Smooth muscle cell of trachea (primary cell): ENCODE measurements around the gene CD164L2. TPM values are rescaled to one million over a fixed set of nuclear protein-coding genes. Genes with fewer than 3 reads are reported as not detected.

Source experiments
- total RNA-seq: library from RNA; depleted of rRNA; stranded (reverse); fragments of >200 nt; gene quantifications from 2 replicates; pipeline ENCODE4 v1.2.1, GENCODE V29; 2014

CD164L2 gene
- total RNA-seq, result not detected in 2 replicates

DNA sequence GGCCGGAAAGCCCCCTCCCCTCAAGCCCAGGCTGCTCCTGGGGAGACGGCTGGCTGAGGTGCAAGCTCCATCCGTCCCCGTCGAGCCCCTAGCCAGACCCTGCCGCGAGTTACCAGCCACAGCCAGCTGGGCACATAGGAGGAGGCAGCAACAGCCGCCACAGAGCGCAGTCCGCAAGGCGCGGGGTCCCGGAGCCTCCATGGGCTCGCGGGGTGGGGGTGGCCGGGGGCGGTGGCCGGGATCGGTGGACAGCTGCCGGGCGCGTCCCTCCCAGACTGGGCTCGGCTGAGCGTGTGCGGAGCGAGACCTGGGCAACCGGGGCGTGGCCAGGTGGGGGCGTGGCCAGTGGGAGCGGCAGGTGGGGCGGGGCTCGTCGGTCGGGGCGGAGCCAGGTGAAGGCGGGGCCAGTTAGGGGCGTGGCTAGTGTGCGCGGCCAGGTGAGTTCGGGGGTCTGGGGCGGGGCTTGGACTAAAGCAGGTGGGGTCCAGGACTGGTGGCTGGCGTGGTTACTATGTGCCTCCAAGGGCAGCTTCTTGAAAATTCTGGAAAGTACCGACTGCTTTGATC lies at the start of gene CD164L2:
TSS of gene CD164L2 (minus strand) at position 295 of the 567 bp plus-strand sequence. CDS start at position 201, 94 bp downstream.

DNA sequence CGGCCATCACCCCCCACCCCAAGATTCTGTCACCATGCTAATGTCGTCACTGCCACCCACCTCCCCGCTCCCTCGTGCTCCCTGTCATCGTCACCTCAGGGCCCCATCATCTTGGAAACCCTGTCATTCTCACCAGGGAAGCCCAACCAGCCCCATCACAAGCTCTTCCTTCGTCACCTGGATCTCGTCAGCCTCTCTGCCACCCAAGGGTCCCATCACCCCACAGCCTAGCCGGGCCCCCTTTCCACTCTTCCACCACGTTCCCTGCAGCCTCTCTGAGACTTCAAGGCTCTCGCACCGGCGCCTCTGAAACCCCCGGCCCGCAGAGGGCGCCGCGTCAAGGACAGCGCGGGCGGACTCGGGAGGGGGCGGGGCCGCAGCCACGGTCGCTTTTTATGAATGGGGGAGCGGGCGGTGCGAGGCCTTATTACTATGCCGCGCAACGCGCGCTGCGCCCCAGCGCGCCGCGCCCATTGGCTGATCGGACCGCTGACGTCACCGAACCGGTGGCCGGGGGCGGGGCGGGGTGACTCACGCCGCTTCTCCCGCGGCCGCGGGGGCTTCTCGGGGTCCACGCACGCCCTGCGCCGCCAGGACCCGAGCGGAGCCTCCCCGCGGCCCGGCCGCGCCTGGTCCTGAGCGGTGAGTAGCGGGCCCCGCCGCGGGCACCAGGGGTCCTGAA lies 9.1 kb upstream of the CD164L2 start, which contains the start of gene GPR3:
TSS of gene GPR3 (plus strand) at position 527 of the 682 bp plus-strand sequence. CDS start 1,177 bp downstream, outside the sequence.

DNA sequence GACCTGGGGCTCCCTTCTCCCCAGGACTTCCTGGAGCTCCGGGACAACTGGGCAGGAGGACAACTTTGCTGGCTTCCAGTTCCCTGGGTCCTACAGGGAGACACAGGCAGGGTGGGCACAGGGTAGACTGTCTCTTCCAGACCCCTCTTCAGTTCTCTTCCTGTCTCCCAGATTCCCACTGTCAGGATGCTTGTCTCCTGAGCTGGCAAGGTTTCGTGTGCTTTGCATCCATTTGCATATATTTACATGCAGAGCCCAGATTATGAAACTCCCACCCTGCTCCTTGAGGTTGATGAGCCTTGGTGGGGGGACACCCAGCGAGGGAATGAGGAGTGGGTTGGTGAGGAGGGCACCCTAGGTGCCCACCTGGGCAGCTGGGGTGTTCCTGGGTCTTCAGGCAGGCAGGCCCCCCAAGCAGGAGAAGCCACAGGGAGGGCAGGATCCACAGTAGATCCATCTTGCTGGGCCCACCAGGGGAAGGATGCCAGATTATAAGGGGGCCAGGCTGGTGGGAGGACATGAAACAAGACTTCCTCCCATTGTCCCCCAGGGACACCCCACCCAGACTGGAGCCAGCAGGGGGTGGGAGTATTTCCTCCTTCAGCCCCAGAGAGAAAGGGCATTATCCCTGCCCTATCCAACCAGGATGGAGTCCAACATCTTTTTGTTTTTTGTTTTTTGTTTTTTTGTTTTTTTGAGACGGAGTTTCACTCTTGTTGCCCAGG lies 8.6 kb downstream of the CD164L2 start, which contains the start of gene FCN3:
TSS of gene FCN3 (minus strand) at position 463 of the 725 bp plus-strand sequence. CDS start at position 457, 6 bp downstream.

DNA sequence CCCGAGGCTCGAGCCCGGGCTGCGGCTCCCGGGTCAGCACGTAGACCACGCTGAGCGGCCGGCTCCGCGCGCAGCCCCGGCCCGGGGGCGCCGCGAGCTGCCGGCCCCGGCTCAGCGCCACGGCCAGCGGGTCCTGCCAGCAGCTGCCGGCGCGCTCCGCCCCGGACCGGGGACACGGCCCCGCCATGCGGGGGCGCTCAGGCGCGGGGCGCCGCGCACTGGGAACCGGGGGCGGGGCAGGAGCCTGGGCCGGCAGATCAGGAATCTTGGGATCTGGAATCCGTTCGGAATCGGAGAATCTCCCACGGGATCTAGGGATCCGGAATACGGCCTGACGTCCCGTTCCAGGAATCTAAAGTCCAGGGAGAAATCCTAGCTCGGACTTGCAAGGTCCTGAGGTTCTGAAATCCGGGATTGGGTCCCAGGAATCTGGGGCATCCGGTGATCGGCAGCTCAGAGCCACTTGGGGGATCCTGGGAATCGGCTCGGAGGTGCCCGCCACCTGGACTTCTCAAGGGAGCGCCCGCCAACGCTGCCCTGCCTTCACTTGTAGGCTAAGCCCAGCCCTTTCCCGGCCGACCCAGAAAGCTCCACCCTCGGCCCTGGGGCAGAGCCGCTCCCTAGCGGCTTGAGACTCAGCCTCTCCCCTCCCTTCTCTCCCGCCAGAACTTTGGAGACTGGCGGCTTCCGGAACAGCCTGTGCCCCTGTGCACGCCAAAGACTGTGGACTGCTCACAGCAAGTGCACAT lies 16.5 kb downstream of the CD164L2 start, which contains the start of gene MAP3K6:
TSS of gene MAP3K6 (minus strand) at position 551 of the 749 bp plus-strand sequence. CDS start at position 187, 364 bp downstream.

DNA sequence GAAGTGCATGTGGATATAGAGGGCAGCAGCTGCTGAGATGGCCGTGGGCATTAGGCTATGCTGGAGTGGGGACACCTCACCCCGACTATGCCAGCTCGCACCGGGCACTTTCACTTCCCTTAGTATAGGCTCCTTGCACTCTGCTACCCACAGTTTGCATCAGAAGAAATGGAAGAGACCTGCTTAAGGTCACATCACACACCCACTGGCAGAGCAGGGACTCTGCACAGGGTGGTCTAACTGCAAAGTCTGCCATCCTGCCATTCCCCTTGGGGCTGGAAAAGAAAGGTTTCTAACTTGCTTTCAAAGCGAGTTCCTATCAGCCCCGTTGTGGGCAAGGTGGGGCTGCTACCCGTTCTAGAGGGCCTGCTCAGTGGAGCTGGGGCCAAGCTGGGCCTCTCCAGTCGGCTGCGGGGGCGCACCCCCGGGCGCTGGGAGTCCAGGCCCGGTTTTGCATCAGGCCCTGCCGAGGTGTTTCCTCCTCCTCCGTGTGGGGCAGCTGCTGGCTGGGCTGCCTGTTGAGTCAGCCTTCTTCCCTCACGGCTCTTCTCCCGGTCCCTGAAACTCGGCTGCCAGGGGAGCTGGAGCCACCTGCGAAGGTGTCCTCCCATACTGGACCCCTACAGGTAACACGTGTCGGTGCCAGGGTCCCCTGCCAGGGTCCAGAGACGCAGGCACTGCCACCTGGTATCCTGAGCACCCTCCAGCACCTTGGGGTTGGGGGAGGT lies 41.4 kb downstream of the CD164L2 start, which contains the start of gene SYTL1:
TSS of gene SYTL1 (plus strand) at position 498 of the 728 bp plus-strand sequence. CDS start 3,313 bp downstream, outside the sequence.

Other genes with a start within 250 kb of the CD164L2 start
- gene SLC9A1, start 228.2 kb downstream of the CD164L2 start, total RNA-seq, result 11.9 and 12.2 TPM in 2 replicates
- 25.9 and 40.0 TPM in 2 replicates for gene WDTC1, start 148.7 kb downstream of the CD164L2 start, total RNA-seq
- gene TMEM222, start 61.2 kb downstream of the CD164L2 start, total RNA-seq, result 26.2 and 37.4 TPM in 2 replicates
- 0.15 and 0.17 TPM in 2 replicates for gene SYTL1, start 41.3 kb downstream of the CD164L2 start, total RNA-seq
- 22.5 and 24.6 TPM in 2 replicates for gene MAP3K6, start 16.4 kb downstream of the CD164L2 start, total RNA-seq
- gene FCN3, start 8.5 kb downstream of the CD164L2 start, total RNA-seq, result not detected in 2 replicates
- gene GPR3, start 9.3 kb upstream of the CD164L2 start, total RNA-seq, result 0.33 TPM in 1 of 2 replicates, not detected in the other
- 31.4 and 38.3 TPM in 2 replicates for gene WASF2, start 106.8 kb upstream of the CD164L2 start, total RNA-seq
- gene AHDC1, start 220.8 kb upstream of the CD164L2 start, total RNA-seq, result 12.7 and 15.1 TPM in 2 replicates